Measurements from ENCODE around the gene OR2T3.
"Not testable (repeated sequence)": the region's sequence is repeated elsewhere in the genome, so short reads cannot be mapped to it uniquely, and the experiment has no call there.

DNA sequence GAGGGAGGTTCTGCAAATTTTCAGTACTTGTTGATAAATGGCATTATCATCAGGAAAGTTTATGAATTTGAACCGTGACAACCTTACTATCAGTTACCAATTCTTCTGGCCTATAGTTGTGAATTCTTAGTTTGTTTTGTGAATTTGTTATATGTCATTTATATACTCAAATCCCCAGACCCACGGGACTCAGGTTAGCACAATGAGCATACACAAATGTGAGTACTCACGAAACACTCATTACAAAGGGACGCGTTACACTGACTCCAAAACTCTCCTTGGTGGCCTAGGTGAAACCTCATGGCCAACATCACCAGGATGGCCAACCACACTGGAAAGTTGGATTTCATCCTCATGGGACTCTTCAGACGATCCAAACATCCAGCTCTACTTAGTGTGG lies 15.1 kb downstream of the OR2T3 start, which contains the start of gene OR2T5:
- TF ChIP-seq, protein P1, sequence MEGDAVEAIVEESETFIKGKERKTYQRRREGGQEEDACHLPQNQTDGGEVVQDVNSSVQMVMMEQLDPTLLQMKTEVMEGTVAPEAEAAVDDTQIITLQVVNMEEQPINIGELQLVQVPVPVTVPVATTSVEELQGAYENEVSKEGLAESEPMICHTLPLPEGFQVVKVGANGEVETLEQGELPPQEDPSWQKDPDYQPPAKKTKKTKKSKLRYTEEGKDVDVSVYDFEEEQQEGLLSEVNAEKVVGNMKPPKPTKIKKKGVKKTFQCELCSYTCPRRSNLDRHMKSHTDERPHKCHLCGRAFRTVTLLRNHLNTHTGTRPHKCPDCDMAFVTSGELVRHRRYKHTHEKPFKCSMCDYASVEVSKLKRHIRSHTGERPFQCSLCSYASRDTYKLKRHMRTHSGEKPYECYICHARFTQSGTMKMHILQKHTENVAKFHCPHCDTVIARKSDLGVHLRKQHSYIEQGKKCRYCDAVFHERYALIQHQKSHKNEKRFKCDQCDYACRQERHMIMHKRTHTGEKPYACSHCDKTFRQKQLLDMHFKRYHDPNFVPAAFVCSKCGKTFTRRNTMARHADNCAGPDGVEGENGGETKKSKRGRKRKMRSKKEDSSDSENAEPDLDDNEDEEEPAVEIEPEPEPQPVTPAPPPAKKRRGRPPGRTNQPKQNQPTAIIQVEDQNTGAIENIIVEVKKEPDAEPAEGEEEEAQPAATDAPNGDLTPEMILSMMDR (IDR thresholded peaks at IDR 0.05; ENCODE audit: low read depth, low read length) = not testable (repeated sequence)
- not testable (repeated sequence) for TF ChIP-seq POLR2A (IDR thresholded peaks at IDR 0.05; ENCODE audit: extremely low read depth, insufficient read length)
- TF ChIP-seq, protein P2, sequence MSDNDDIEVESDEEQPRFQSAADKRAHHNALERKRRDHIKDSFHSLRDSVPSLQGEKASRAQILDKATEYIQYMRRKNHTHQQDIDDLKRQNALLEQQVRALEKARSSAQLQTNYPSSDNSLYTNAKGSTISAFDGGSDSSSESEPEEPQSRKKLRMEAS (IDR thresholded peaks at IDR 0.05; ENCODE audit: low read depth, low read length) = not testable (repeated sequence)
